Naive thymus-derived CD4-positive, alpha-beta T cell (primary cell): Measurements from ENCODE around the gene ANXA5. TPM values are rescaled to one million over a fixed set of nuclear protein-coding genes. Genes with fewer than 3 reads are reported as not detected.

Source experiments
- polyA plus RNA-seq, 2 donors: library from polyadenylated mRNA; unstranded; fragments of 300-500 nt; fragmentation: Illumina TruSeq; gene quantifications; one replicate each; pipeline ENCODE4 v1.2.3, GENCODE V29; 2021
- total RNA-seq, 6 experiments: library from RNA in 5 of 6; stranded (reverse) in 5 of 6; gene quantifications; 1 replicate in 5 of 6; 2 replicates in 1 of 6; pipeline ENCODE4 v1.2.3 and lab custom pipeline; 2021 to 2026

ANXA5 gene
- total and polyA plus RNA-seq, 7 experiments from 2014 or later, result 25.5 to 180 (median 49.5) TPM

Other genes with a start within 250 kb of the ANXA5 start
- not detected for gene SMIM43, start 68.2 kb upstream of the ANXA5 start, total RNA-seq
- gene SMIM43, start 68.2 kb upstream of the ANXA5 start, polyA plus RNA-seq, result not detected
- gene EXOSC9, start 104.3 kb upstream of the ANXA5 start, total RNA-seq, result 10 to 100 TPM; 37.5 to 55.0 (median 44.2) TPM
- 10 to 100 TPM; 36.8 to 42.3 TPM for gene EXOSC9, start 104.3 kb upstream of the ANXA5 start, polyA plus RNA-seq
- gene CCNA2, start 126.9 kb upstream of the ANXA5 start, total RNA-seq, result 10 to 100 TPM in 1 of 5 experiments, 1 to 10 TPM in 2, under 1 TPM in 2; 0.24 to 63.7 (median 1.2) TPM
- gene CCNA2, start 126.9 kb upstream of the ANXA5 start, polyA plus RNA-seq, result under 1 TPM; 0.06 to 0.13 TPM
- 10 to 100 TPM in 2 of 5 experiments, 1 to 10 TPM in 3; 3.7 to 13.1 (median 8.1) TPM for gene BBS7, start 173.5 kb upstream of the ANXA5 start, total RNA-seq
- 1 to 10 TPM; 7.9 to 8.1 TPM for gene BBS7, start 173.5 kb upstream of the ANXA5 start, polyA plus RNA-seq